HG03378 (cell line): ENCODE data around the gene PTPRN2.

Source experiments
- ATAC-seq: cut with Tn5 transposase; IDR thresholded peaks from one replicate; pipeline ENCODE4 v1.9.1; 2021; ENCODE audit warnings: mild to moderate bottlenecking, moderate library complexity; ENCODE audit not compliant: unreplicated experiment

The PTPRN2 gene

GRCh38 chr7:158374146-158374545 is 213.5 kb downstream of the PTPRN2 start:
- no peak for ATAC-seq

- no peak for ATAC-seq
Measured at GRCh38 chr7:158373476-158374133, 214.0 kb downstream of the PTPRN2 start.

- ATAC-seq: no peak
Measured at GRCh38 chr7:158372400-158373342, 215.0 kb downstream of the PTPRN2 start.

- ATAC-seq: no peak
Measured at GRCh38 chr7:158371856-158372255, 215.8 kb downstream of the PTPRN2 start.

- ATAC-seq: no peak
Measured at GRCh38 chr7:158369866-158370265, 217.8 kb downstream of the PTPRN2 start.

GRCh38 chr7:158369290-158369689 is 218.3 kb downstream of the PTPRN2 start:
- no peak for ATAC-seq

- ATAC-seq: no peak
Measured at GRCh38 chr7:158368449-158368848, 219.2 kb downstream of the PTPRN2 start.

- ATAC-seq: no peak
Measured at GRCh38 chr7:158367634-158367982, 220.0 kb downstream of the PTPRN2 start.

GRCh38 chr7:158366916-158367633 is 220.5 kb downstream of the PTPRN2 start:
- ATAC-seq: no peak

- ATAC-seq: no peak
Measured at GRCh38 chr7:158366346-158366745, 221.3 kb downstream of the PTPRN2 start.

- ATAC-seq: no peak
Measured at GRCh38 chr7:158365267-158365666, 222.4 kb downstream of the PTPRN2 start.

GRCh38 chr7:158364451-158364850 is 223.2 kb downstream of the PTPRN2 start:
- no peak for ATAC-seq

- ATAC-seq: no peak
Measured at GRCh38 chr7:158362912-158363905, 224.4 kb downstream of the PTPRN2 start.

GRCh38 chr7:158362001-158362400 is 225.6 kb downstream of the PTPRN2 start:
- ATAC-seq: no peak

GRCh38 chr7:158361326-158361946 is 226.2 kb downstream of the PTPRN2 start:
- ATAC-seq: no peak

GRCh38 chr7:158358926-158359645 is 228.5 kb downstream of the PTPRN2 start:
- ATAC-seq: no peak

GRCh38 chr7:158357898-158358821 is 229.5 kb downstream of the PTPRN2 start:
- ATAC-seq: no peak
